Adrenal gland (tissue), 5 donors: Measurements from ENCODE around the gene PPP2R3B.

ENCODE experiments used
- CTCF ChIP-seq, 6 experiments: fragments of 450-650 bp in 4 of 6; fragments of 200-600 bp in 2 of 6; sonication (generic) in 1 of 6; IDR thresholded peaks; 1 replicate in 5 of 6; 2 replicates in 1 of 6; pipeline versions ENCODE4 v1.5.1 to v1.8.0; 2016 to 2021; ENCODE audit warnings: antibody characterized with exemption in 6 of 6, mild to moderate bottlenecking in 2 of 6, moderate library complexity in 1 of 6
- POLR2A ChIP-seq, 2 donors: fragments of 450-650 bp; IDR thresholded peaks; one replicate each; pipeline ENCODE4 v1.6.1; 2017; ENCODE audit warnings: antibody characterized with exemption in 2 of 2, mild to moderate bottlenecking in 2 of 2, moderate library complexity in 1 of 2
- donor health status: DM: no; HTN: no; CAD: no.

GRCh38 chrX:352181-352580 lies 34.5 kb downstream of the PPP2R3B start:
- TF ChIP-seq CTCF (IDR thresholded peaks at IDR 0.05) (no peak), POLR2A (IDR thresholded peaks at IDR 0.05) (no peak)
